HL-60/S4 treated with retinoic acid at 250 ng/mL for 4 days and 3 days (cell line): Measurements from ENCODE around the gene PRKG2.
"Not testable (repeated sequence)": the region's sequence is repeated elsewhere in the genome, so short reads cannot be mapped to it uniquely, and the experiment has no call there.

Source experiments
- in situ Hi-C: fragments of 300-500 bp; cut with MboI; formaldehyde crosslinking; loops from 2 replicates; pipeline ENCODE4 v1.7.0; 2022; ENCODE audit warnings: low sequenced_read_pairs

PRKG2 gene

GRCh38 chr4:81164126-81164525 lies 50.9 kb downstream of the PRKG2 start:
- in situ Hi-C loops = no loop called here

GRCh38 chr4:81162752-81163458 lies 52.1 kb downstream of the PRKG2 start:
- in situ Hi-C loops = no loop called here

- in situ Hi-C loops = not testable (repeated sequence)
These were observed 61.2 kb downstream of the PRKG2 start for GRCh38 chr4:81153714-81154323.

GRCh38 chr4:81152839-81153713 lies 61.9 kb downstream of the PRKG2 start:
- in situ Hi-C loops = no loop called here

- in situ Hi-C loops = no loop called here
These were observed 65.0 kb downstream of the PRKG2 start for GRCh38 chr4:81149976-81150375.

- in situ Hi-C loops = no loop called here
These were observed 66.4 kb downstream of the PRKG2 start for GRCh38 chr4:81148576-81148975.

GRCh38 chr4:81146466-81146865 lies 68.6 kb downstream of the PRKG2 start:
- in situ Hi-C loops = no loop called here

GRCh38 chr4:81143183-81143582 lies 71.8 kb downstream of the PRKG2 start:
- in situ Hi-C loops = no loop called here

GRCh38 chr4:81142744-81143143 lies 72.3 kb downstream of the PRKG2 start:
- in situ Hi-C loops = no loop called here

GRCh38 chr4:81137894-81138293 lies 77.1 kb downstream of the PRKG2 start:
- in situ Hi-C loops = no loop called here

GRCh38 chr4:81137446-81137845 lies 77.6 kb downstream of the PRKG2 start:
- in situ Hi-C loops = no loop called here

GRCh38 chr4:81136161-81136905 lies 78.7 kb downstream of the PRKG2 start:
- in situ Hi-C loops = no loop called here

- in situ Hi-C loops = no loop called here
These were observed 79.5 kb downstream of the PRKG2 start for GRCh38 chr4:81135501-81135900.

- in situ Hi-C loops = no loop called here
These were observed 83.5 kb downstream of the PRKG2 start for GRCh38 chr4:81131563-81131962.

- in situ Hi-C loops = no loop called here
These were observed 84.0 kb downstream of the PRKG2 start for GRCh38 chr4:81131066-81131465.

GRCh38 chr4:81130569-81130968 lies 84.5 kb downstream of the PRKG2 start:
- in situ Hi-C loops = no loop called here

GRCh38 chr4:81120055-81120454 lies 95.0 kb downstream of the PRKG2 start:
- in situ Hi-C loops = no loop called here

GRCh38 chr4:81118086-81118485 lies 96.9 kb downstream of the PRKG2 start:
- in situ Hi-C loops = no loop called here

GRCh38 chr4:81116566-81116965 lies 98.5 kb downstream of the PRKG2 start:
- in situ Hi-C loops = no loop called here

- in situ Hi-C loops = no loop called here
These were observed 102.0 kb downstream of the PRKG2 start for GRCh38 chr4:81113024-81113423.

- in situ Hi-C loops = no loop called here
These were observed 105.7 kb downstream of the PRKG2 start for GRCh38 chr4:81109356-81109755.
